Fibroblast of pulmonary artery (primary cell): Measurements from ENCODE around the gene ZNF764.
"Not testable (repeated sequence)": the region's sequence is repeated elsewhere in the genome, so short reads cannot be mapped to it uniquely, and the experiment has no call there.

Source experiments
- DNase-seq: peaks from one replicate; pipeline ENCODE4 v3.0.0-alpha.2; 2010; ENCODE audit warnings: low read depth
- H3K4me3 ChIP-seq: replicated peaks from 2 replicates; pipeline ENCODE4 v1.5.1; 2011; ENCODE audit warnings: low read depth, mild to moderate bottlenecking, control low read depth, low read length, moderate library complexity
- CTCF ChIP-seq: IDR thresholded peaks from 2 replicates; pipeline ENCODE4 v1.5.1; 2011; ENCODE audit warnings: mild to moderate bottlenecking, control low read depth, low read length, inconsistent platforms; ENCODE audit errors: missing control alignments

ZNF764 gene

GRCh38 chr16:30601966-30602365 lies 43.8 kb upstream of the ZNF764 start:
- H3K4me3 ChIP-seq, result no peak overlapping the region
- TF ChIP-seq CTCF, result no peak
- no peak for DNase-seq

GRCh38 chr16:30600929-30601328 lies 42.8 kb upstream of the ZNF764 start:
- H3K4me3 ChIP-seq, result no peak overlapping the region
- DNase-seq, result no peak
- TF ChIP-seq CTCF, result no peak

DNA sequence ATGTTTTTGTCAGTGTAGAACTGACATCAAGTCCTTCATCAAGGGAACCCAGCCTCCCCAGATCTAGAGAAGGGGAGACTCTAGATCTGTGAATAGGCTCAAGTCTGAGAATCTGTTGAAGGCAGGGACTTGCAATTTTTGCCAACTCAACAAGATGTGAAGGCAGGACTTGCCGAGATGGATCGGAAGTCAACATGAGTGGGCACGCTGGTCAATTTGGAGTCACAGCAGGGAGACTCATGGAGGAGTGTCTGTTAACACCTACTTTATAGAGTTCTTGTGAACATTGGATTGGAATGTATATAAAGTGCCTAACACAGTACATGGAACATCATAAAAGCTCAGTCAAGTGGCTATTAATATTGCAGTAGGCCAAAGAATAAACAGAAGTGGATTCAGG lies 42.0 kb upstream of the ZNF764 start:
- no peak overlapping the region for H3K4me3 ChIP-seq
- no peak for TF ChIP-seq CTCF
- DNase-seq, result no peak

DNA sequence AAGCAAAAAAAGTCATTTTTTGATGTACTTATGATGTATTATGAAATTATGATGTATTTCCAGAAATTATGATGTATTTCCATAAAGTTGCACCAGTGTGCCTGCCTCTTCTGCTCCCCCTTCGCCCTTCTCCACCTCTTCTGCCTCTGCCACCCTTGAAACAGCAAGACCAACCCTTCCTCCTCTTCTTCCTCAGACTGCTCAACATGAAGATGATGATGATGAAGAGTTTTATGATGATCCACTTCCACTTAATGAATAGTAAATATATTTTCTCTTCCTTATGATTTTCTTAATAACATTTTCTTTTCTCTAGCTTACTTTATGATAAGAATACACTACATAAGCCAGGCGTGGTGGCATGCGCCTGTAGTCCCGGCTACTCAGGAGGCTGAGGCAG lies 34.7 kb upstream of the ZNF764 start:
- TF ChIP-seq CTCF, result no peak
- no peak for DNase-seq
- no peak overlapping the region for H3K4me3 ChIP-seq

DNA sequence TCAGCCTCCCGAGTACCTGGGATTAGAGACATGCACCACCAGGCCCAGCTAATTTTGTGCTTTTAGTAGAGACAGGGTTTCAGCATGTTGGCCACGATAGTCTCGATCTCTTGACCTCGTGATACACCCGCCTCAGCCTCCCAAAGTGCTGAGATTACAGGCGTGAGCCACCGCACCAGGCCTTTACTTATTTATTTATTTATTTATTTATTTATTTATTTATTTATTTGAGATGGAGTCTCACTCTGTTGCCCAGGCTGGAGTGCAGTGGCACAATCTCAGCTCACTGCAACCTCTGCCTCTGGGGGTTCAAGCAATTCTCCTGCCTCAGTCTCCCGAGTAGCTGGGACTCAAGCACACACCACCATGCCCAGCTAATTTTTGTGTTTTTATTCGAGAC lies 32.7 kb upstream of the ZNF764 start:
- H3K4me3 ChIP-seq, DNase-seq: not testable (repeated sequence)

- not testable (repeated sequence) for H3K4me3 ChIP-seq
These were observed 31.4 kb upstream of the ZNF764 start for GRCh38 chr16:30589582-30589981.

GRCh38 chr16:30588651-30589050 lies 30.5 kb upstream of the ZNF764 start:
- no peak for TF ChIP-seq CTCF
- H3K4me3 ChIP-seq, result no peak overlapping the region
- no peak for DNase-seq

More at GRCh38 chr16:30589582-30589981, 31.4 kb upstream of the ZNF764 start:
- DNase-seq, result not testable (repeated sequence)

DNA sequence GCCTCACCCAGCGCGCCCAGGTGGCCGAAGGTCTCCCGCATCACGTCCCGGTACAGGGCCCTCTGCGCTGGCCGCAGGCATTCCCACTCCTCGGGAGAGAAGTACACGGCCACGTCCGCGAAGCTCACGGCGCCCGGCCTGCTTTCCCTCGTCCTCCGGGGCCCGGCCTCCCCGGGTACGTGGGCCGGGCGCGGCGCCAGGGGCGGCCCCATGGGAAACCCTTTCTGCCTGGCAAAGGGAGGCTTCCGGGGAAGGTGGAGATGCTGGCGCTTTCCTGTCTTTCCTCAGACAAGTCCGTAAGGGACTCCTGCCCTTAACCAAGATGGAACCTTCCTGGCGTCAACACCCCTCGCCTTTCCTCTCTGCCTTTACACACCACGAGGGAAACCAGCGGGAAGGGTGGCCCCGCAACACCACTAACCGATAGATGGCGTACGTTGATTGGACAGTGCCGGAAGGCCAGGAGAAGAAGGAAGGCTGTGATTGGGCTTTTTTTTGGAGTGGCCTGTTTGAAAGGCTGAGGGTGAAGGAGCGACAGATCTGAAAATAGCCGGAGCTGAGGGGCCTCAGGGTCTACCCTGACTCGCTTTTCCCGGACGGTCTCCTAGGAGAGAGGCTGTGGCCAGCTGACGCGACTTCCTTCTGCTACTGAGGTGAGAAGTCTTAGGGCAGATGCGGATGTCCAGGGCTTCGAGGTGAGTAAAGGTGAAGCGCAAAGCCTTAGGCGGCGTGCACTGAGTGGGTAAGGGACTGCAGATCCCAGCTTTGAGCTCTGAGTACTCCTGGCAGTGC lies 27.4 kb upstream of the ZNF764 start, which contains the start of gene ZNF785:
TSS of gene ZNF785 (minus strand) at position 298 of the 792 bp plus-strand sequence. CDS start at position 212, 86 bp downstream.
- peak; percentile 100 for DNase-seq
- no peak for TF ChIP-seq CTCF
- H3K4me3 ChIP-seq, result peak within 1 kb of the TSS; percentile 71
